Fibroblast of lung (primary cell): ENCODE data around the gene TRIP13. TPM values are rescaled to one million over a fixed set of nuclear protein-coding genes. Genes with fewer than 3 reads are reported as not detected.
A peak's percentile ranks its signal among the peaks of the same experiment; 100 is the strongest.

Source experiments
- DNase-seq, 2 donors: peaks; one replicate each; pipeline versions ENCODE4 v3.0.0 to v3.0.0-alpha.2; 2010; ENCODE audit warnings: low read depth in 2 of 2
- H2AFZ ChIP-seq: 2 replicates; pipeline ENCODE4 v1.5.1; 2012; ENCODE audit warnings: low read length, control low read depth, inconsistent platforms
- H3K27ac ChIP-seq: 2 replicates; pipeline ENCODE4 v1.5.1; 2011; ENCODE audit warnings: low read length, control low read depth; ENCODE audit not compliant: insufficient read depth
- H3K27me3 ChIP-seq: 2 replicates; pipeline ENCODE4 v1.5.1; 2011; ENCODE audit warnings: mild to moderate bottlenecking, low read length; ENCODE audit not compliant: control insufficient read depth, insufficient read depth
- H3K36me3 ChIP-seq: 2 replicates; pipeline ENCODE4 v1.5.1; 2011; ENCODE audit warnings: low read length; ENCODE audit not compliant: control insufficient read depth, insufficient read depth
- H3K4me1 ChIP-seq: 2 replicates; pipeline ENCODE4 v1.5.1; 2011; ENCODE audit warnings: low read length; ENCODE audit not compliant: control insufficient read depth, insufficient read depth; ENCODE audit errors: extremely low read depth
- H3K4me2 ChIP-seq: 2 replicates; pipeline ENCODE4 v1.5.1; 2011; ENCODE audit warnings: low read length, control low read depth; ENCODE audit not compliant: insufficient read depth; ENCODE audit errors: extremely low read depth
- H3K4me3 ChIP-seq, 4 experiments: fragments of 200-600 bp in 1 of 4; sonication (generic) in 1 of 4; replicated peaks in 1 of 4; 2 replicates each; pipeline ENCODE4 v1.5.1; 2011 to 2016; ENCODE audit warnings: low read length in 4 of 4, low read depth in 3 of 4, mild to moderate bottlenecking in 3 of 4, control low read depth in 2 of 4, inconsistent platforms in 1 of 4, mixed read lengths in 1 of 4; ENCODE audit not compliant: insufficient read depth in 1 of 4; ENCODE audit errors: control extremely low read depth in 1 of 4
- H3K79me2 ChIP-seq: 2 replicates; pipeline ENCODE4 v1.5.1; 2012; ENCODE audit warnings: mild to moderate bottlenecking, low read length, inconsistent platforms; ENCODE audit not compliant: control insufficient read depth, insufficient read depth
- H3K9ac ChIP-seq: 2 replicates; pipeline ENCODE4 v1.5.1; 2011; ENCODE audit warnings: mild to moderate bottlenecking, low read length, control low read depth; ENCODE audit not compliant: insufficient read depth
- H3K9me3 ChIP-seq: 2 replicates; pipeline ENCODE4 v1.5.1; 2012; ENCODE audit warnings: low read depth, low read length; ENCODE audit not compliant: control insufficient read depth, insufficient read depth
- H4K20me1 ChIP-seq: 2 replicates; pipeline ENCODE4 v1.5.1; 2011; ENCODE audit warnings: low read length; ENCODE audit not compliant: control insufficient read depth, insufficient read depth; ENCODE audit errors: extremely low read depth
- EZH2 ChIP-seq: IDR thresholded peaks from 2 replicates; pipeline ENCODE4 v1.5.1; 2012; ENCODE audit warnings: low read length, control low read depth, mild to moderate bottlenecking; ENCODE audit errors: missing control alignments
- polyA plus RNA-seq, 2 donors: library from polyadenylated mRNA; depleted of rRNA in 1 of 2; stranded (reverse) in 1 of 2; unstranded in 1 of 2; fragments of >200 nt; gene quantifications; 2 replicates each; pipeline ENCODE4 v1.2.1, GENCODE V29; 2011 to 2012; ENCODE audit warnings: missing spikeins in 1 of 2
- total RNA-seq: library from RNA; depleted of rRNA; stranded (reverse); fragments of >200 nt; gene quantifications from 2 replicates; pipeline ENCODE4 v1.2.1, GENCODE V29; 2014
- TF ChIP-seq, protein P1 (sequence below), 2 donors: IDR thresholded peaks in 1 of 2; conservative IDR thresholded peaks in 1 of 2; 1 replicate in 1 of 2; 2 replicates in 1 of 2; pipeline ENCODE4 v1.5.1; 2011 to 2012; ENCODE audit warnings: low read length in 2 of 2, control low read depth in 1 of 2, inconsistent platforms in 1 of 2, low read depth in 1 of 2, mild to moderate bottlenecking in 1 of 2

TRIP13 gene
- total and polyA plus RNA-seq, 2 donors (not counting 1 experiment from before 2014, with no cell fraction given): 7.4 to 11.7 TPM

DNA sequence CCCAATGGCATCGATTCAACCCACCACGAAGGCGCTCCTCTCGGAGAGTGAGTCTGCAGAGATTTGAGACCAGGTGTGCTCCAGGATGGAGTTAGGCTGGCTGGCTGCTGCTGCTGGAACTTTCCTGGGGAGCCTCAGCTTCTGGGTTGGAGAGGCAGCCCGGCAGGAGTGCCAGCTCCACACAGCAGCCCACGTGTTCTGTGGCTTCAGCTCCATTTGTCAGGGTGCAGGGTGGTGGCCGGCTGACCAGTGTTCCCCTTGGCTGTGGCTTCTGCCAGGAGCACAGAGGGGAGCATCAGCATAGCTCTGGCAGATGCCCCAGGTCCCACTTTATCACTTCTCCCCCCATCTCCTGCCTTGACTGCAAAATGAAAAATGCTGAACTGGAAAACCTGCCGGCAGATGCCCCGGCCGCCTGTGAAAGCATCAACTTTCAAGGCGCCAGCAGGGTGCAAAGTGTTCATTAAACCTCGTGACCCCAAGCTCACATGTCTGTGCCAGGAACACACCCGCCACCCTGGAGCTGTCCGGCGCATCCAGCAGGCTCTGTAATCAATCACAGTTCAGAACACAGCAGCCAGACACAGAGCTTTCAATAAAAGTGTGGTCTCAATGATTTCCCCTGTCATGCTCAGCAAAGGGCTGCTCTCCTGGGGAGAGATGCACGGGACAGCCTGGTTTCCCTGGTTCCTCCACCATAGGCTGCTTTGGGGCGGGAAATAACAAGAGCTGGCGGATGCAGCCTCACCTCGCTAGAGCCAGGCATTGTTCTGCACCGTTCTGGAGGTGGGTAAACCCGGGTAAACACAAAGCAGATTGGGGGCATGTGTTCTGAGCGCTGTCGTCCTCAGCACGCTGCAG is 53.2 kb downstream of the TRIP13 start:
- DNase-seq: no peak
- no peaks in the 10 kb centered on the region for H4K20me1 ChIP-seq
- no peaks in the 10 kb centered on the region for H3K79me2 ChIP-seq
- no peaks in the 10 kb centered on the region for H3K9me3 ChIP-seq
- no peaks in the 10 kb centered on the region for H3K4me1 ChIP-seq
- no peak for TF ChIP-seq EZH2
- H3K4me2 ChIP-seq: no peak overlapping the region
- no peak overlapping the region for H3K4me3 ChIP-seq
- peaks cover 49% of the 10 kb centered on the region for H3K27me3 ChIP-seq
- H3K36me3 ChIP-seq: no peaks in the 10 kb centered on the region
- H3K27ac ChIP-seq: no peak overlapping the region
- no peak overlapping the region for H3K9ac ChIP-seq
- H2AFZ ChIP-seq: no peak overlapping the region

DNA sequence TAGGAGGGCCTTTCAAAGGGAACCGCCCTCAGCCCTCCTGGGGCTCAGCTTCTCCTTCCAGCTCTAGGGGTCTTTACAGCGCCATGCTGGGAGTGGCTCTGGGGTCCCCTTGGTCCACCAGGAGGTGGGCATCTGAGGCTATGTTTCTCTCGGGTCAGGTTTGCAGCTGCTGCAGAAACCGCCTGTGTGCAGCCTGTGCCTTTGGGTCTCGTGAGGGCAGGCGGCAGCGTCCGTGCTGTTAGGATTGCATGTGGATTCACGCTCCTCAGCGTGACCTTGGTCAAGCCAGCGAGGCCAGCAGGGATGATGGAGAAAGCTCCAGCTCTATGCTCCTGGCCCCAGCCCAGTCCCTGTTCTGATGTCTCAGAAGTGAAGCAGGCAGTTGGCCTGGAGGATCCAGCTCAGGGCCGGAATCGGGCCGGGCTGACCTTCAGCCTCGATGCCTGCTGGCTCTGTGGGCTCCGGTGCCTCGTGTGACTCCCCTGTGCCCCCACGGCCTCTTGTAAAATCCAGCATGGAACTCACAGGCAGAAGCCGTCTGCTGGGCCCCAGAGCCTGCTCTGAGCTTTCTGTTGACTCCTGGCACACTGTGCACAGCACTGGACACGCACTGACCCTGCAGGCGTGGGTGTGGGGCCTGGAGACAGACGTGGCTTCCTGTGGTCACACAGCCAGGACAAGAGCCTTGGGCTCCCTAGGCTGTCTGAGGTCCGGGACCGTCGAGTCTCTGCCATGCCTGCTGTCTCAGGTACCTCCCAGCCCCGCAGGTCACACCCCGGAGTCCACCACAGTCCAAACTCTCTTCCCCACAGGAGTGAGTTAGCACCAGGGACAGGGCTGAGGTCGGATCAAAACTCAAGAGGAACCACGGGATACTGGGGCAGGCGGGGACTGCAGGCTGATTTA is 54.3 kb downstream of the TRIP13 start:
- Histone ChIP-seq H3K4me2 (no peak overlapping the region), H4K20me1 (no peaks in the 10 kb centered on the region), H2AFZ (no peak overlapping the region), H3K4me1 (no peaks in the 10 kb centered on the region), H3K79me2 (no peaks in the 10 kb centered on the region), H3K9ac (no peak overlapping the region), H3K27ac (no peak overlapping the region), H3K36me3 (no peaks in the 10 kb centered on the region), H3K27me3 (peaks cover 49% of the 10 kb centered on the region), H3K4me3 (no peak overlapping the region), H3K9me3 (no peaks in the 10 kb centered on the region)
- no peak for DNase-seq
- TF ChIP-seq, protein P1, sequence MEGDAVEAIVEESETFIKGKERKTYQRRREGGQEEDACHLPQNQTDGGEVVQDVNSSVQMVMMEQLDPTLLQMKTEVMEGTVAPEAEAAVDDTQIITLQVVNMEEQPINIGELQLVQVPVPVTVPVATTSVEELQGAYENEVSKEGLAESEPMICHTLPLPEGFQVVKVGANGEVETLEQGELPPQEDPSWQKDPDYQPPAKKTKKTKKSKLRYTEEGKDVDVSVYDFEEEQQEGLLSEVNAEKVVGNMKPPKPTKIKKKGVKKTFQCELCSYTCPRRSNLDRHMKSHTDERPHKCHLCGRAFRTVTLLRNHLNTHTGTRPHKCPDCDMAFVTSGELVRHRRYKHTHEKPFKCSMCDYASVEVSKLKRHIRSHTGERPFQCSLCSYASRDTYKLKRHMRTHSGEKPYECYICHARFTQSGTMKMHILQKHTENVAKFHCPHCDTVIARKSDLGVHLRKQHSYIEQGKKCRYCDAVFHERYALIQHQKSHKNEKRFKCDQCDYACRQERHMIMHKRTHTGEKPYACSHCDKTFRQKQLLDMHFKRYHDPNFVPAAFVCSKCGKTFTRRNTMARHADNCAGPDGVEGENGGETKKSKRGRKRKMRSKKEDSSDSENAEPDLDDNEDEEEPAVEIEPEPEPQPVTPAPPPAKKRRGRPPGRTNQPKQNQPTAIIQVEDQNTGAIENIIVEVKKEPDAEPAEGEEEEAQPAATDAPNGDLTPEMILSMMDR (conservative IDR thresholded peaks at IDR 0.05 in 1 of 2, IDR thresholded peaks at IDR 0.05 in 1 of 2; ENCODE audit: low read depth in 1 of 2, low read length in 2 of 2): no peak
- no peak for TF ChIP-seq EZH2

DNA sequence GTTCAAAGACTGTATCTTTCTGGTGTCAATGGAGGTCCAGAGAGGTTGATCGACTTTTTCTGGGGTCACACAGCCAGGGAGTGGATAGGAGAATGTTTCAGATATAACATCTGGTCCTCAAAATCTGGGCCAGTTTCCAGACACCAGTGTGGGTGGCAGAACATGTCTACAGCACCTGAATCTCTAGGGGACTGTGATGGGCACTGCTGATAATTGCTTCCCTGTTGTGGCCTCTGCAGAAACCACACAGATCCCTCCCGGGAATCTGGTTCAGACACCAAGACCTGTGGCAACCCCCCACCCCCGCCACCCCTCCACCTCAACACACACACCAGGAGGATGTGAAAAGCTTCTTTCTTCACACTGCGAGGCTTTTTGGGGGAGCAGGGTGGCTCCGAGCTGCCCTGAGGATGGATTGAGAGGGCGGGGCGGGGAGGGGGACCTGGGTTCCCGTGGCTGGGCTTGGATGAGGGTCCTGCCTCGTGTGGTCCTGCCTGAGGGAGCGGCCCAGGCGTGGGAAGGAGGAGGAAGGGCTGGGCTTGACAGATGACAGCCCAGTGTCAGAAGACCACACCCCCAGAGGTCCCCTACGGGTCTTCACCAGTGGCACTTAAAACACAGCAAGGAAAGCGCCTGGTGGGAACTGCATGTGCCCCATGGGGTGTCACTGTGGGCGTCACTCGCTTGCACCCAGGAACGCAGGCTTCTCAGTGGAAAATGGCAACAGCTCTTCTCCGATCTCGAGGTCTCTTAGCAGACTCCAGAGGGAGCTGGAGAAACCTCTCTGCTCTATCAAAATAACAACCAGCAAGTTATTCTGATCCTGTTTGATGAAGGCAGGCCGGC is 55.2 kb downstream of the TRIP13 start:
- H4K20me1 ChIP-seq: no peaks in the 10 kb centered on the region
- no peak overlapping the region for H3K27ac ChIP-seq
- H3K4me1 ChIP-seq: no peaks in the 10 kb centered on the region
- no peak overlapping the region for H3K9ac ChIP-seq
- no peaks in the 10 kb centered on the region for H3K9me3 ChIP-seq
- TF ChIP-seq, protein P1 (conservative IDR thresholded peaks at IDR 0.05 in 1 of 2, IDR thresholded peaks at IDR 0.05 in 1 of 2; ENCODE audit: low read depth in 1 of 2, low read length in 2 of 2): peak in 1 of 2 donors; percentile 23
- no peak for TF ChIP-seq EZH2
- no peak overlapping the region for H3K4me3 ChIP-seq
- no peaks in the 10 kb centered on the region for H3K36me3 ChIP-seq
- H3K27me3 ChIP-seq: peaks cover 49% of the 10 kb centered on the region
- DNase-seq: no peak
- H3K4me2 ChIP-seq: no peak overlapping the region
- H3K79me2 ChIP-seq: no peaks in the 10 kb centered on the region
- no peak overlapping the region for H2AFZ ChIP-seq
